Measurements from ENCODE around the gene XPNPEP1.

The XPNPEP1 gene

GRCh38 chr10:109902992-109903947 is 20.0 kb downstream of the XPNPEP1 start:
- no peak overlapping the region for H3K27ac ChIP-seq (ENCODE audit: low read depth, low read length, severe bottlenecking)
- no peaks in the 10 kb centered on the region for H3K9me3 ChIP-seq (ENCODE audit: control insufficient read depth, low read length)
- H3K4me1 ChIP-seq (ENCODE audit: control insufficient read depth, insufficient read depth, low read length, poor library complexity, severe bottlenecking): peaks cover 20% of the 10 kb centered on the region
- 94 to 96% methylated on average over 4 to 5 of the region's 7 CpGs for WGBS, 2 experiments (ENCODE audit: insufficient coverage in 2 of 2)
- H3K4me3 ChIP-seq (ENCODE audit: extremely low read depth, insufficient read depth, low read length, poor library complexity, severe bottlenecking): no peak overlapping the region
- peaks cover 82% of the 10 kb centered on the region for H3K36me3 ChIP-seq (ENCODE audit: control insufficient read depth, insufficient read depth, low read length)

- Histone ChIP-seq H3K4me1 (ENCODE audit: control insufficient read depth, insufficient read depth, low read length, poor library complexity, severe bottlenecking) (peaks cover 35% of the 10 kb centered on the region), H3K4me3 (ENCODE audit: extremely low read depth, insufficient read depth, low read length, poor library complexity, severe bottlenecking) (no peak overlapping the region), H3K27ac (ENCODE audit: low read depth, low read length, severe bottlenecking) (no peak overlapping the region), H3K36me3 (ENCODE audit: control insufficient read depth, insufficient read depth, low read length) (peaks cover 59% of the 10 kb centered on the region), H3K9me3 (ENCODE audit: control insufficient read depth, low read length) (peaks cover 3% of the 10 kb centered on the region)
- 90 to 97% methylated on average over 2 to 3 of the region's 9 CpGs for WGBS, 2 experiments (ENCODE audit: insufficient coverage in 2 of 2)
Observed at GRCh38 chr10:109899356-109900331, 23.7 kb downstream of the XPNPEP1 start.

GRCh38 chr10:109898666-109899355 is 24.5 kb downstream of the XPNPEP1 start:
- H3K27ac ChIP-seq (ENCODE audit: low read depth, low read length, severe bottlenecking): no peak overlapping the region
- H3K4me1 ChIP-seq (ENCODE audit: control insufficient read depth, insufficient read depth, low read length, poor library complexity, severe bottlenecking): peaks cover 37% of the 10 kb centered on the region
- peaks cover 50% of the 10 kb centered on the region for H3K36me3 ChIP-seq (ENCODE audit: control insufficient read depth, insufficient read depth, low read length)
- peaks cover 3% of the 10 kb centered on the region for H3K9me3 ChIP-seq (ENCODE audit: control insufficient read depth, low read length)
- 85% methylated on average over 3 of the region's 5 CpGs; no CpG with 5 or more reads in 1 of the 2 experiments for WGBS, 2 experiments (ENCODE audit: insufficient coverage in 2 of 2)
- H3K4me3 ChIP-seq (ENCODE audit: extremely low read depth, insufficient read depth, low read length, poor library complexity, severe bottlenecking): no peak overlapping the region

GRCh38 chr10:109898007-109898406 is 25.3 kb downstream of the XPNPEP1 start:
- Histone ChIP-seq H3K27ac (ENCODE audit: low read depth, low read length, severe bottlenecking) (no peak overlapping the region), H3K36me3 (ENCODE audit: control insufficient read depth, insufficient read depth, low read length) (peaks cover 45% of the 10 kb centered on the region), H3K4me3 (ENCODE audit: extremely low read depth, insufficient read depth, low read length, poor library complexity, severe bottlenecking) (no peak overlapping the region), H3K4me1 (ENCODE audit: control insufficient read depth, insufficient read depth, low read length, poor library complexity, severe bottlenecking) (peaks cover 37% of the 10 kb centered on the region), H3K9me3 (ENCODE audit: control insufficient read depth, low read length) (peaks cover 3% of the 10 kb centered on the region)
- WGBS, 2 experiments (ENCODE audit: insufficient coverage in 2 of 2): 92 to 100% methylated on average over 2 to 5 of the region's 6 CpGs

- Histone ChIP-seq H3K4me3 (ENCODE audit: extremely low read depth, insufficient read depth, low read length, poor library complexity, severe bottlenecking) (no peak overlapping the region), H3K36me3 (ENCODE audit: control insufficient read depth, insufficient read depth, low read length) (peaks cover 49% of the 10 kb centered on the region), H3K4me1 (ENCODE audit: control insufficient read depth, insufficient read depth, low read length, poor library complexity, severe bottlenecking) (peaks cover 54% of the 10 kb centered on the region), H3K27ac (ENCODE audit: low read depth, low read length, severe bottlenecking) (peak overlapping the region; percentile 18), H3K9me3 (ENCODE audit: control insufficient read depth, low read length) (peaks cover 3% of the 10 kb centered on the region)
Observed at GRCh38 chr10:109895848-109896247, 27.5 kb downstream of the XPNPEP1 start.

- Histone ChIP-seq H3K4me3 (ENCODE audit: extremely low read depth, insufficient read depth, low read length, poor library complexity, severe bottlenecking) (no peak overlapping the region), H3K9me3 (ENCODE audit: control insufficient read depth, low read length) (peaks cover 3% of the 10 kb centered on the region), H3K4me1 (ENCODE audit: control insufficient read depth, insufficient read depth, low read length, poor library complexity, severe bottlenecking) (peaks cover 54% of the 10 kb centered on the region), H3K27ac (ENCODE audit: low read depth, low read length, severe bottlenecking) (peak overlapping the region; percentile 18), H3K36me3 (ENCODE audit: control insufficient read depth, insufficient read depth, low read length) (peaks cover 50% of the 10 kb centered on the region)
- WGBS, 2 experiments (ENCODE audit: insufficient coverage in 2 of 2): 93 to 98% methylated on average over 6 to 7 of the region's 7 CpGs
Observed at GRCh38 chr10:109895095-109895818, 28.1 kb downstream of the XPNPEP1 start.

GRCh38 chr10:109894516-109894915 is 28.8 kb downstream of the XPNPEP1 start:
- Histone ChIP-seq H3K36me3 (ENCODE audit: control insufficient read depth, insufficient read depth, low read length) (peaks cover 45% of the 10 kb centered on the region), H3K4me1 (ENCODE audit: control insufficient read depth, insufficient read depth, low read length, poor library complexity, severe bottlenecking) (peaks cover 50% of the 10 kb centered on the region), H3K9me3 (ENCODE audit: control insufficient read depth, low read length) (peaks cover 3% of the 10 kb centered on the region), H3K27ac (ENCODE audit: low read depth, low read length, severe bottlenecking) (no peak overlapping the region), H3K4me3 (ENCODE audit: extremely low read depth, insufficient read depth, low read length, poor library complexity, severe bottlenecking) (no peak overlapping the region)
- WGBS, 2 experiments (ENCODE audit: insufficient coverage in 2 of 2): 96 to 100% methylated on average over 1 to 5 of the region's 5 CpGs

GRCh38 chr10:109893386-109893785 is 29.9 kb downstream of the XPNPEP1 start:
- Histone ChIP-seq H3K9me3 (ENCODE audit: control insufficient read depth, low read length) (peaks cover 3% of the 10 kb centered on the region), H3K36me3 (ENCODE audit: control insufficient read depth, insufficient read depth, low read length) (peaks cover 45% of the 10 kb centered on the region), H3K4me3 (ENCODE audit: extremely low read depth, insufficient read depth, low read length, poor library complexity, severe bottlenecking) (no peak overlapping the region), H3K4me1 (ENCODE audit: control insufficient read depth, insufficient read depth, low read length, poor library complexity, severe bottlenecking) (peaks cover 51% of the 10 kb centered on the region), H3K27ac (ENCODE audit: low read depth, low read length, severe bottlenecking) (peak overlapping the region; percentile 86)
- WGBS, 2 experiments (ENCODE audit: insufficient coverage in 2 of 2): 100% methylated on average over 2 of the region's 4 CpGs; no CpG with 5 or more reads in 1 of the 2 experiments

GRCh38 chr10:109892931-109893330 is 30.4 kb downstream of the XPNPEP1 start:
- 38 to 58% methylated on average over 8 of the region's 9 CpGs for WGBS, 2 experiments (ENCODE audit: insufficient coverage in 2 of 2)
- Histone ChIP-seq H3K9me3 (ENCODE audit: control insufficient read depth, low read length) (peaks cover 3% of the 10 kb centered on the region), H3K4me3 (ENCODE audit: extremely low read depth, insufficient read depth, low read length, poor library complexity, severe bottlenecking) (no peak overlapping the region), H3K4me1 (ENCODE audit: control insufficient read depth, insufficient read depth, low read length, poor library complexity, severe bottlenecking) (peaks cover 51% of the 10 kb centered on the region), H3K36me3 (ENCODE audit: control insufficient read depth, insufficient read depth, low read length) (peaks cover 45% of the 10 kb centered on the region), H3K27ac (ENCODE audit: low read depth, low read length, severe bottlenecking) (peak overlapping the region; percentile 86)
